PC-3 (cell line): ENCODE measurements around the gene PTGES2. TPM values are rescaled to one million over a fixed set of nuclear protein-coding genes. Genes with fewer than 3 reads are reported as not detected.

ENCODE experiments used
- ATAC-seq: fragments of 200-7000 bp; cut with Tn5 transposase; 2 replicates; pipeline ENCODE4 v1.9.1; 2020; ENCODE audit warnings: mild to moderate bottlenecking, moderate library complexity
- BruUV-seq: library from RNA; stranded (reverse); fragments of 400-500 nt; replicated peaks from 2 replicates; lab custom pipeline; 2021; lab: Mats Ljungman, UMichigan
- CTCF ChIA-PET: fragments of 300-600 bp; sonication (Branson Sonifier 250); formaldehyde crosslinking; loops from one replicate; lab custom pipeline; 2022; ENCODE audit warnings: antibody characterized with exemption; lab: Charles Lee
- POLR2A ChIA-PET: fragments of 300-600 bp; sonication (Branson Sonifier 250); formaldehyde crosslinking; loops from one replicate; lab custom pipeline; 2022; ENCODE audit warnings: antibody characterized with exemption; ENCODE audit not compliant: unreplicated experiment; lab: Charles Lee
- DNase-seq: peaks from one replicate; pipeline ENCODE4 v3.0.0-alpha.2; 2015
- H2AFZ ChIP-seq: fragments of 300-600 bp; sonication (generic); 2 replicates; pipeline ENCODE4 v1.6.0; 2016; ENCODE audit warnings: antibody characterized with exemption, low read length
- H3F3A ChIP-seq: fragments of 300-600 bp; sonication (generic); one replicate; pipeline ENCODE4 v1.6.0; 2017; ENCODE audit warnings: antibody characterized with exemption, low read length, control low read depth, mild to moderate bottlenecking; ENCODE audit not compliant: unreplicated experiment
- H3K27ac ChIP-seq: fragments of 300-600 bp; sonication (generic); 2 replicates; pipeline ENCODE4 v1.5.1; 2016; ENCODE audit warnings: mild to moderate bottlenecking, low read length
- H3K27me3 ChIP-seq: fragments of 300-600 bp; sonication (generic); 2 replicates; pipeline ENCODE4 v1.6.1; 2016; ENCODE audit warnings: low read length, mixed read lengths
- H3K36me3 ChIP-seq: fragments of 300-600 bp; sonication (generic); 2 replicates; pipeline ENCODE4 v1.6.1; 2016; ENCODE audit warnings: low read depth, mixed run types, low read length, mixed read lengths
- H3K4me1 ChIP-seq: fragments of 300-600 bp; sonication (generic); 2 replicates; pipeline ENCODE4 v1.5.1; 2016; ENCODE audit warnings: low read length; ENCODE audit not compliant: insufficient read depth
- H3K4me2 ChIP-seq: fragments of 300-600 bp; sonication (generic); 2 replicates; pipeline ENCODE4 v1.6.0; 2016; ENCODE audit warnings: low read length
- H3K4me3 ChIP-seq: fragments of 300-600 bp; sonication (generic); 2 replicates; pipeline ENCODE4 v1.5.1; 2016; ENCODE audit warnings: mild to moderate bottlenecking, low read length, mixed read lengths
- H3K79me2 ChIP-seq: fragments of 300-600 bp; sonication (generic); 2 replicates; pipeline ENCODE4 v1.6.1; 2017; ENCODE audit warnings: low read length, mixed read lengths
- H3K9ac ChIP-seq: fragments of 300-600 bp; sonication (generic); 2 replicates; pipeline ENCODE4 v1.6.0; 2016; ENCODE audit warnings: mild to moderate bottlenecking, low read length
- H3K9me2 ChIP-seq: fragments of 300-600 bp; sonication (generic); replicated peaks from 2 replicates; pipeline ENCODE4 v1.6.1; 2016; ENCODE audit warnings: mixed run types, low read length, mixed read lengths
- H3K9me3 ChIP-seq: fragments of 300-600 bp; sonication (generic); 2 replicates; pipeline ENCODE4 v1.6.1; 2016; ENCODE audit warnings: low read length, mixed read lengths
- H4K20me1 ChIP-seq: fragments of 300-600 bp; sonication (generic); 2 replicates; pipeline ENCODE4 v1.6.1; 2016; ENCODE audit warnings: low read length, mixed read lengths
- EZH2 ChIP-seq: fragments of 300-600 bp; sonication (generic); IDR thresholded peaks from one replicate; pipeline ENCODE4 v1.6.1; 2017; ENCODE audit warnings: antibody characterized with exemption, mild to moderate bottlenecking, low read length; ENCODE audit not compliant: unreplicated experiment
- EZH2phosphoT487 ChIP-seq: fragments of 300-600 bp; sonication (generic); IDR thresholded peaks from 2 replicates; pipeline ENCODE4 v1.6.1; 2018; ENCODE audit warnings: mild to moderate bottlenecking, antibody characterized with exemption, low read length, borderline replicate concordance
- intact Hi-C: fragments of 100-400 bp; cut with micrococcal nuclease; formaldehyde crosslinking; loops from 2 replicates; pipeline ENCODE4 v1.9.0; 2023
- total RNA-seq: library from RNA; depleted of rRNA; stranded (reverse); fragments of >200 nt; gene quantifications from 2 replicates; pipeline ENCODE4 v1.2.3, GENCODE V29; 2014
- TF ChIP-seq, protein P1 (sequence below): fragments of 300-600 bp; sonication (generic); conservative IDR thresholded peaks from 2 replicates; pipeline ENCODE4 v1.5.1; 2017; ENCODE audit warnings: antibody characterized with exemption, low read depth, mild to moderate bottlenecking, low read length

PTGES2 gene
- total RNA-seq, 1 experiment from 2014 or later: 258 TPM

- Histone ChIP-seq H3K79me2 (peaks cover 43% of the 10 kb centered on the region), H3K36me3 (peaks cover 19% of the 10 kb centered on the region; the same call in 1 of the 2 replicates), H3K4me1 (peaks cover 24% of the 10 kb centered on the region), H3F3A (no peaks in the 10 kb centered on the region), H3K4me2 (no peak overlapping the region), H2AFZ (no peak overlapping the region), H3K27me3 (no peaks in the 10 kb centered on the region), H3K9ac (no peak overlapping the region), H3K9me3 (no peaks in the 10 kb centered on the region), H3K27ac (no peak overlapping the region), H3K4me3 (no peak overlapping the region), H3K9me2 (no peaks in the 10 kb centered on the region), H4K20me1 (peaks cover 19% of the 10 kb centered on the region)
- CTCF ChIA-PET: no interaction called here
- intact Hi-C loops: no loop called here
- no TSS peak for BruUV-seq
- POLR2A ChIA-PET: no interaction called here
- no peak for DNase-seq
- ATAC-seq: no peak
- TF ChIP-seq, protein P1, sequence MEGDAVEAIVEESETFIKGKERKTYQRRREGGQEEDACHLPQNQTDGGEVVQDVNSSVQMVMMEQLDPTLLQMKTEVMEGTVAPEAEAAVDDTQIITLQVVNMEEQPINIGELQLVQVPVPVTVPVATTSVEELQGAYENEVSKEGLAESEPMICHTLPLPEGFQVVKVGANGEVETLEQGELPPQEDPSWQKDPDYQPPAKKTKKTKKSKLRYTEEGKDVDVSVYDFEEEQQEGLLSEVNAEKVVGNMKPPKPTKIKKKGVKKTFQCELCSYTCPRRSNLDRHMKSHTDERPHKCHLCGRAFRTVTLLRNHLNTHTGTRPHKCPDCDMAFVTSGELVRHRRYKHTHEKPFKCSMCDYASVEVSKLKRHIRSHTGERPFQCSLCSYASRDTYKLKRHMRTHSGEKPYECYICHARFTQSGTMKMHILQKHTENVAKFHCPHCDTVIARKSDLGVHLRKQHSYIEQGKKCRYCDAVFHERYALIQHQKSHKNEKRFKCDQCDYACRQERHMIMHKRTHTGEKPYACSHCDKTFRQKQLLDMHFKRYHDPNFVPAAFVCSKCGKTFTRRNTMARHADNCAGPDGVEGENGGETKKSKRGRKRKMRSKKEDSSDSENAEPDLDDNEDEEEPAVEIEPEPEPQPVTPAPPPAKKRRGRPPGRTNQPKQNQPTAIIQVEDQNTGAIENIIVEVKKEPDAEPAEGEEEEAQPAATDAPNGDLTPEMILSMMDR: no peak
- no peak for TF ChIP-seq EZH2
- no peak for TF ChIP-seq EZH2phosphoT487
These were observed 26.3 kb downstream of the PTGES2 start for GRCh38 chr9:128101231-128101661.

DNA sequence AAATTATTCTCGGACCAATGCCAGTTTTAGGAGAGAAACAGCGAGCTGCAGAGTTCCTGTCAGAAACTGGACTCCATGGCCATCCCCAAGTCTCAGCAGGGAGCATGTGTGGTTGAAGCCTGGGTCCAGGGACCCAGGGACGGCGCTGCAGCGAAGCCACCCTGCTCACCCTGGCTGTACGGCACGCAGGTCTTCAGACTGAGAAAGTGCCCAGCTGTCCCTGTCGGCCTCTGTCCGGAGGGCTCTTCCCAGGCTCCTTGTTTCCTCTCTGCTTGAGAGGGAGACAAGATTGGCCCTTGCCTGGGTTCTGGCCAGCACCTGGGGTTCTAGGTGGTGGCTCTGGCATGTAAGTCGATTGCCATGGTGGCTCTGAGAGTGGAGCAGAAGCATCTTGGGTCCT is 26.9 kb downstream of the PTGES2 start:
- H3F3A ChIP-seq: no peaks in the 10 kb centered on the region
- peaks cover 19% of the 10 kb centered on the region; the same call in 1 of the 2 replicates for H3K36me3 ChIP-seq
- H3K27me3 ChIP-seq: no peaks in the 10 kb centered on the region
- H3K9me3 ChIP-seq: no peaks in the 10 kb centered on the region
- ChIA-PET POLR2A (interaction anchor here (0.7 kb wide), 1 partner anchor 109 kb away, joined by 7 read pairs; no protein-coding TSS in a partner anchor), CTCF (no interaction called here)
- H3K27ac ChIP-seq: no peak overlapping the region
- H3K4me1 ChIP-seq: peaks cover 25% of the 10 kb centered on the region
- ATAC-seq (no peak), DNase-seq (no peak)
- peaks cover 19% of the 10 kb centered on the region for H4K20me1 ChIP-seq
- no peak overlapping the region for H3K4me2 ChIP-seq
- H2AFZ ChIP-seq: no peak overlapping the region
- peaks cover 49% of the 10 kb centered on the region for H3K79me2 ChIP-seq
- no TSS peak for BruUV-seq
- TF ChIP-seq, protein P1: no peak
- no peak for TF ChIP-seq EZH2
- TF ChIP-seq EZH2phosphoT487: no peak
- H3K4me3 ChIP-seq: no peak overlapping the region
- no peaks in the 10 kb centered on the region for H3K9me2 ChIP-seq
- intact Hi-C loops: no loop called here
- H3K9ac ChIP-seq: no peak overlapping the region

GRCh38 chr9:128099932-128100491 is 27.5 kb downstream of the PTGES2 start:
- CTCF ChIA-PET: no interaction called here
- Histone ChIP-seq H3K79me2 (peaks cover 55% of the 10 kb centered on the region), H2AFZ (no peak overlapping the region), H3K4me2 (peak overlapping the region; percentile 88), H3F3A (peaks cover 1% of the 10 kb centered on the region), H3K9me3 (no peaks in the 10 kb centered on the region), H3K9ac (no peak overlapping the region), H3K27me3 (no peaks in the 10 kb centered on the region), H3K27ac (no peak overlapping the region), H3K4me3 (peak overlapping the region; percentile 82), H3K9me2 (no peaks in the 10 kb centered on the region), H3K36me3 (peaks cover 19% of the 10 kb centered on the region; the same call in 1 of the 2 replicates), H3K4me1 (peaks cover 30% of the 10 kb centered on the region), H4K20me1 (peaks cover 19% of the 10 kb centered on the region)
- no peak for DNase-seq
- intact Hi-C loops: no loop called here
- TF ChIP-seq, protein P1: no peak
- TF ChIP-seq EZH2phosphoT487: no peak
- TF ChIP-seq EZH2: no peak
- POLR2A ChIA-PET: interaction anchor here (0.7 kb wide), 1 partner anchor 109 kb away, joined by 7 read pairs; no protein-coding TSS in a partner anchor
- BruUV-seq: no TSS peak
- no peak for ATAC-seq
